LNCAP (cell line): Measurements from ENCODE around the gene SLU7.

Experiments used
- CTCF ChIP-seq: fragments of 450-650 bp; IDR thresholded peaks from 2 replicates; pipeline ENCODE4 v1.5.1; 2017; ENCODE audit warnings: mild to moderate bottlenecking

The SLU7 gene

GRCh38 chr5:160380041-160380440, 38.8 kb downstream of the SLU7 start:
- TF ChIP-seq CTCF = no peak

- no peak for TF ChIP-seq CTCF
These were observed 39.4 kb downstream of the SLU7 start for GRCh38 chr5:160379511-160379910.

GRCh38 chr5:160378330-160378729, 40.6 kb downstream of the SLU7 start:
- no peak for TF ChIP-seq CTCF

GRCh38 chr5:160377651-160378050, 41.2 kb downstream of the SLU7 start:
- no peak for TF ChIP-seq CTCF

- TF ChIP-seq CTCF = no peak
These were observed 42.5 kb downstream of the SLU7 start for GRCh38 chr5:160376416-160376815.

GRCh38 chr5:160375701-160376100, 43.2 kb downstream of the SLU7 start:
- no peak for TF ChIP-seq CTCF

- no peak for TF ChIP-seq CTCF
These were observed 43.7 kb downstream of the SLU7 start for GRCh38 chr5:160375166-160375565.

GRCh38 chr5:160371294-160371693, 47.6 kb downstream of the SLU7 start:
- TF ChIP-seq CTCF = no peak
